G401.6 (cell line): ENCODE measurements around the gene THOC6.

Experiments used
- FAIRE-seq: peaks from 2 replicates; lab custom pipeline; 2012; peaks lifted over from hg19 to GRCh38; lab: Jason Lieb, UNC

Gene THOC6

DNA sequence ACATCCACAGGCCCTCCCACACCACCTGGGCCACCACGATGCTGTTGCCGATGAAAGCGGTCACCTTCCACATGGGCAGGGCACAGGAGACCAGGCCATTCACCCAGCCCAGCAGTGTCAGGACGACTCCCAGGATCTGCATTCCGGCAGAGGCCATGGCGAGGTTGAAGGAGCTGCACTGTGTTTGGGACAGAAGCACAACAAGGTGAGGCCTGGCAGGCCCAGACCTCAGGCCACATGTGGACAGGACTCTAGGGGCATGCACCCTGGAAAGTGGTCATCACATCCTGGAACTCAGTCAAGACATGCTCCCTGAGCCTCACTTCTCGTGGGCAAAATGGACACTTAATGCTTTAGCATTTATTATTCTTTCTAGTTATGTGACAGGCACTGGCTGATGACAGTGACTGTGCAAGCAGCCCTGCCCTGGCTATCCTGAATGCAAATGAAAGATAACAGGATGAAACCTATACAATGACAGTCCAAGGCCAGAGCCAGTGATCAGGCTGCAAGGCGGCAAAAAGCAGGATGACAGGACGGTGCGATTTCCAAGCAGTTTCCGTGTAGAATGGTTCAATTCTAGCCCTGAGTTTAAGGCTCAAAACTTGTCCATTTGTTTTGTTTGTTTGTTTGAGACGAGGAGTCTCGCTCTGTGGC lies 7.8 kb upstream of the THOC6 start:
- FAIRE-seq, result no peak

DNA sequence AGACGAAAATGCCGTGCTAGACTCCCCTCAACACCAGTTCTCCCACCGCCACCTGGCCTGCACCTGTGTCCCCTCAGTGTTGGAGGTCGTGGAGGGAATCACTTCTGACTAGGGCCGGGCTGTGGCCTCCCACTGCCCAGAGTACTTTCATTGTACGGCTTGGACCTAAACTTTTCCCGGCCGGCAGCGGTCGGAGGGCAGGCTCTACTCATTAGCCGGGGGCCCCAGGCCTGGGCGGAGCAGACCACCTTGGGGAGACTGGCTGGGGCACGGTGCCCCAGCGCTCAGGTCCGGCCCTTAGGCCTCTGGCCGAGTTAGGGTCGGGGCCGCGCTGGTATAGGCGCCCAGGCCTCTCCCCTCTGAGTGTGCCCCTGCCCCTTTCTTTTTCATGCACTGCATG lies 6.5 kb upstream of the THOC6 start:
- FAIRE-seq, result no peak

DNA sequence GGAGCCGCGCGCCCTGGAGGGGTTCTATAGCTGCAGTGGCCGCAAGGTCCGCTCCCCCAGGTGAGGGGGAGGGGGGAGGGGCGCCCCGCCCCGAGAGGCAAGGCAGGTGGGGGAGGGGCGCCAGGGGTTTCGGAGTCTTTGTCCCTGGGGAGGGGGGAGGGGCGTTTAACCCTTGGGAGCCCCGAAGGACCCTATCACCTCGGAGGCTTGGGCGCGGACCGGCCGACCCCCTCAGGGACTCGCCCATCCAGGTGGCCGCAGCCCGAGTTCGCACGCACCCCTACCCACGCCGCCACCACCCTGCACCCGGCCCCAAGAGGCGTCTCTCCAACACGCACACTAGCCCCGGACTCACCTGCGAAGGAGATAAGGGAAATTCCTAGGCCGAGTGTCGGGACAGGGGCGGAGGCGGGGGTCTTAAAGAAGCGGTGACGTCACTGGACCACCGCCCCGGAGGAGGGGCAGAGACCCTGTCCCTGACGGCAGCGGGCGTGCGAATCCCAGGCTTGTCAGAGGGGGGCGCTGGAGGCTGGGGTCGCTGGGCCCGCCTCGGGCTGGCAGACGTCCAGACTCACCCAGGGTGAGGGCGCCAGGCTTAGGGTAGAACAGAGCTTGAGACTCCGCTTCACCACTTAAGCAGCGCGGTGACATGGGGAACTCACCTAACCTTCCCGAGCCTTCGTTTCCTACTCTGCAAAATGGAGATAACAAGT lies 5.9 kb upstream of the THOC6 start, which contains the start of gene CLDN6:
Gene CLDN6, minus strand, starts transcription at position 390 of the 713 bp plus-strand sequence. CDS start 2,162 bp downstream, outside the sequence.
- no peak for FAIRE-seq

DNA sequence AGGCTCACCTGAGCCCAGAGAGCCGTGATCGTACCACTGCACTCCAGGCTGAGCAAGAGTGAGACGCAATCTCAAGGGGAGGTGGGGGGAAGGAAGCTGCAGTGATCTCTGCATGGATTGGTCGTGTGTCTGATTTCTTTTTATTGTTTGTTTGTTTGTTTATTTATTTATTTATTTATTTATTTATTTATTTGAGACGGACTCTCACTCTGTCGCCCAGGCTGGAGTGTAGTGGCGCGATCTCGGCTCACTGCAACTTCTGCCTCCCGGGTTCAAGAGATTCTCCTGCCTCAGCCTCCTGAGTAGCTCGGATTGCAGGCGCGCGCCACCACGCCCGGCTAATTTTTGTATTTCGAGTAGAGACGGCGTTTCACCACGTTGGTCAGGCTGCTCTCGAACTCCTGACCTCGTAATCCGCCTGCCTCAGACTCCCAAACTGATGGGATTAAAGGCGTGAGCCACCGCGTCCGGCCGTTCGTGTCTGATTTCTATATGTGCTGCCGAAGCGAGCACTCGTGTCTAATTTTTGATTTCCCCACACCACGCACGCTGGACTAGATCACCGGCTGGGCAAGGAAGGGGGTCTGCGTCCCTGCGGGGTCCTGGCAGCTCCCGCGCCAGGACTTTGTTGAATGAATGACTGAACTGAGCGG lies 4.1 kb upstream of the THOC6 start:
- FAIRE-seq, result no peak

DNA sequence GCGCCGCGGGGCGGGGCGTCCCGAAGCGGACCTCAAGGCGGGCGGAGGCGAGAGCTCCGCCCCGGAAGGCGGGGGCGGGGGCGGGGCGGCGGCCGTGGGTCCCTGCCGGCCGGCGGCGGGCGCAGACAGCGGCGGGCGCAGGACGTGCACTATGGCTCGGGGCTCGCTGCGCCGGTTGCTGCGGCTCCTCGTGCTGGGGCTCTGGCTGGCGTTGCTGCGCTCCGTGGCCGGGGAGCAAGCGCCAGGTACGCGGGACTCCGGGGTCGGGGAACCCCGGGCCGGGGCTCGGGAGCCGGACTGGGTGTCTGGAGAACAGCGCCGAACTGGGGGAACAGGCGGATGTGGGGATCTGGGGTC lies 3.6 kb upstream of the THOC6 start, which contains the start of gene TNFRSF12A:
Gene TNFRSF12A, plus strand, starts transcription at position 122 of the 357 bp plus-strand sequence. Its CDS starts 30 bp downstream, at position 152.
- FAIRE-seq, result no peak

DNA sequence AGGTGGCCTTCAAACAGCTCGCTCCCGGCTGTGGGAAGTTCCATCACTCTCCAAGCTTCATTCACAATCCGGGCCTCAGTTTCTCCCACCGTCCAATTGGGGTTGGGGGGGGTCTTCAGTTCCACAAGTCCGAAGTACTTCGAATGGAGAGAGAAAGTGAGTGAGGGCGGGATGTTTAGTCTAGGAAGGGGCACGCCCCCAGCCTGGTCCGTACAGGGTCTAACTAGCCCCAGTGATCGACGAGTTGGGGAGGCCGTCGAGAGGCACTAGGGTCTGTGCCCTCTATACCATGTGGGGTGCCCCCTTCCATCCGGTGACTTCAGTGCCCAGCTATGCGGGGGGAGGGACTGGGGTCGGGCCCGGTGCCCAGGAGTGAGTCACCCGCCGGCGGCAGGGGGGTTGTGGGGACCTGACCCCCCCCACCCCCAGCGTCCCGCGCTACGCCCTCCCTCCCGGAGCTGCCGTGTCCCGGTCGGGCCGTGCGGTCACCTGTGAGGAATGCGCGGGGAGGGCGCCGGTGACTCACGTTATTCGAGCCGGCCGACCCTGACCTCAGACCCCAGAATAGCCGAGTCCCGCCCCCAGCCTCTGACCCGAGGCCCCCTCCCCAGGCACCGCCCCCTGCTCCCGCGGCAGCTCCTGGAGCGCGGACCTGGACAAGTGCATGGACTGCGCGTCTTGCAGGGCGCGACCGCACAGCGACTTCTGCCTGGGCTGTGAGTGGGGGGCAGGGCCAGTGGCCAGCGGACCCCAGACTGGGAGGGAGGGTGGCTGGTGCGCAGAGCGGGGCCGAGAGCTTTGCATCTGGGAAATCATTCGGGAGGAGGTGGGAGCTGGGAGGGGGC lies 3.0 kb upstream of the THOC6 start:
- no peak for FAIRE-seq

DNA sequence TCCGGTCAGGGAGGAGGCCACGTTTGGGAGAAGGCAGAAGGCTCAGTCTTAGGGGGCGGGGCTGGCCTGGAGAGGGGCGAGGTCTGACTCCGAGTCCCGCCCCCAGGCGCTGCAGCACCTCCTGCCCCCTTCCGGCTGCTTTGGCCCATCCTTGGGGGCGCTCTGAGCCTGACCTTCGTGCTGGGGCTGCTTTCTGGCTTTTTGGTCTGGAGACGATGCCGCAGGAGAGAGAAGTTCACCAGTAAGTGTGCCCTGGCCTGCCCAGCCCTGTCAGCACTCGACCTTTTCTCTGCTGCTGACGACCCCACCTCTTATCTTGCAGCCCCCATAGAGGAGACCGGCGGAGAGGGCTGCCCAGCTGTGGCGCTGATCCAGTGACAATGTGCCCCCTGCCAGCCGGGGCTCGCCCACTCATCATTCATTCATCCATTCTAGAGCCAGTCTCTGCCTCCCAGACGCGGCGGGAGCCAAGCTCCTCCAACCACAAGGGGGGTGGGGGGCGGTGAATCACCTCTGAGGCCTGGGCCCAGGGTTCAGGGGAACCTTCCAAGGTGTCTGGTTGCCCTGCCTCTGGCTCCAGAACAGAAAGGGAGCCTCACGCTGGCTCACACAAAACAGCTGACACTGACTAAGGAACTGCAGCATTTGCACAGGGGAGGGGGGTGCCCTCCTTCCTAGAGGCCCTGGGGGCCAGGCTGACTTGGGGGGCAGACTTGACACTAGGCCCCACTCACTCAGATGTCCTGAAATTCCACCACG lies 2.2 kb upstream of the THOC6 start:
- FAIRE-seq, result peak; percentile 94

DNA sequence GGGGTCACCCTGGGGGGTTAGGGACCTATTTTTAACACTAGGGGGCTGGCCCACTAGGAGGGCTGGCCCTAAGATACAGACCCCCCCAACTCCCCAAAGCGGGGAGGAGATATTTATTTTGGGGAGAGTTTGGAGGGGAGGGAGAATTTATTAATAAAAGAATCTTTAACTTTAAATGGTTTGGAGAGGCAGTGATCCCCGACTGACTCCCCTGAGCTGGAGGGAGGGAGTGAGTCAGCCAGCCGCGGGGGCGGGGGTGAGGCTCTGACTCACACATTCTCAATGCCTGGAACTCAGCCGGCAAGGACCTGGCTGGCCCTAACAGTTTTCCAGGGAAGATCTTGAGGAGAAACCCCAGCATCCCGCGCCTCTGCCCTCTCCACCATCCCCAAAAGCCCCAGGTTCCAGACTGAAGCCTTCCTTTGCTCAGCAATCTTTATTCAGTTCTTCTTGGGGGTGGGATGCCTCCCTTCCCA lies 1.6 kb upstream of the THOC6 start:
- peak; percentile 96 for FAIRE-seq

DNA sequence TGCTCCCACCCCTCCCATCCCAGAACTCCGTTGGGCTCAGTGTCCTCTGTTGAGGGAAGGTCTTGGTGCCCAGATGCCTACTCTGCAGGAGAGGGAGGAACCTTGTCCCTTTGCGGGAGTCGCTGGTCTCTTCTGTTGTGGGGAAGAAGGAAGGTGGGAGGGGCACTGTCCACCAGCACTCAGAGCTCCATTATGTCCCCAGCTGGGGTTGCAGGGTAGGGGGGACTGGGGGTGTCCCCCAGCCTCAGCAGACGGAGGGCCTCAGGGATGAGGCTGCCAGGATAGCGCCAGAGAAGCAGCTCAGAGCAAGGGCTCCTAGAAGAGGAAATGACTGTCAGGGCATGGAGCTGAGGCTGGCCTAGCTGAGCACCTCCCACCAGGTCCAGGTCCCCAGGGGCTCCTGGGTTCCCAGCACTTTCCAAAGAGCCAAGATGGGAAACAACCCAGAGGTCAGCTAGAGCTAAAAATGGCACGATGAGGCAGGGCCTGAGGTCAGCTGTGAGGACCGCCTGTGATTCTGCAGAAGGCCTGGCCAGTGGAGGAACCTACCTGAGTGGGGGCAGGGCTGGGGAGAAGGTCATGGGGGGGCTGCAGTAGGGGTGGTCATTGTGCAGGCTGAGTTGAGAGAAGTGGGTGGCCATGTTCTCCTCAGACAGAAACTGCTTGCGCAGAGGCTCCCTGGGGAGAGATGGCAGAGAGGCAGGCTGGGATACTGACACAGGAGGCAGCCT lies 986 bp upstream of the THOC6 start:
- no peak for FAIRE-seq

DNA sequence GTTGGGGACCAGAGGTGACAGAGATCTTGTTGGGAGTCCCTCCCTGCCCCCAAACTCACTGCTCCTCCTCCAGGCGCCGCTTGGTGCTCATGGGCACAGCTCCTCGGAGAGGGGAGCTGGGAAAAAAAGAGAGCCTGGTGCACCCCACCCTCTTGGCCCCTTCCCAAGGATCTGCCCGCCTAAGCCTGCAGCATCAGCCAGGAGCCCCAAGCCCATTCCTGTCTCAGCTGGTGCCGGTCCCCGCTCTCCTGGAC lies 493 bp upstream of the THOC6 start:
- no peak for FAIRE-seq

DNA sequence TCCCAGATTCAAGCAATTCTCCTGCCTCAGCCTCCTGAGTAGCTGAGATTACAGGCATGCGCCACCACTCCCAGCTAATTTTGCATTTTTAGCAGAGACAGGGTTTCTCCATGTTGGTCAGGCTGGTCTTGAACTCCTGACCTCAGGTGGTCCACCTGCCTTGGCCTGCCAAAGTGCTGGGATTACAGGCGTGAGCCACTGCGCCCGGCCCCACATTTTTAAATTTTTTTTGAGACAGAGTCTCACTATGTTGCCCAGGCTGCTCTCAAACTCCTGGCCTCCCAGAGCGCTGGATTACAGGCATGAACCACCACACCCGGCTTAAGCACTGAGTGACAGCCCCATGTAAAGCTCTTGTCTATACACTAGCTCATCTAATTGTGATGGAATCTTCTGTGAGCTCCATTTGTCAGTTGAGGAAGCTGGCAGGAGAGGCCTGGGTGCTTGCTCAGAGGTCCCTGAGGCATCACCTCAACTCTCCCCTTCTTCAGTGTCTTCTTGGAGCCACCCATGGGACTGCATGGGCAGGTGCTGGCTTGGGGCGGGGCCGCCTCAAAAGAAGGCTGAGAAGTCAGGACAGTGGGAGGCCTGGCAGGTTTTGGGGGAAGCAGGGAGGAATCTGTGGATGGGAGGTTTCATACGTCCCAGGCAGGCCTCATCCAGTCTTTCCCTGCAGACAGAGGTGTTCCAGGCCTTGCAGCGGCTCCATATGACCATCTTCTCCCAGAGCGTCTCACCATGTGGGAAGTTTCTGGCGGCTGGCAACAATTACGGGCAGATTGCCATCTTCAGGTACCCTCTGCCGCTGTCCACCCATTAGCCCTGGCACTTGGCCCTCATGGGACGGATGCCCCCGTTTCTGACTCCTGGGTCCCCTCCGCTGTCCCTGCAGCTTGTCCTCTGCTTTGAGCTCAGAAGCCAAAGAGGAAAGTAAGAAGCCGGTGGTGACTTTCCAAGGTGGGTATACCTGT lies 1.5 kb downstream of the THOC6 start:
- FAIRE-seq, result no peak

DNA sequence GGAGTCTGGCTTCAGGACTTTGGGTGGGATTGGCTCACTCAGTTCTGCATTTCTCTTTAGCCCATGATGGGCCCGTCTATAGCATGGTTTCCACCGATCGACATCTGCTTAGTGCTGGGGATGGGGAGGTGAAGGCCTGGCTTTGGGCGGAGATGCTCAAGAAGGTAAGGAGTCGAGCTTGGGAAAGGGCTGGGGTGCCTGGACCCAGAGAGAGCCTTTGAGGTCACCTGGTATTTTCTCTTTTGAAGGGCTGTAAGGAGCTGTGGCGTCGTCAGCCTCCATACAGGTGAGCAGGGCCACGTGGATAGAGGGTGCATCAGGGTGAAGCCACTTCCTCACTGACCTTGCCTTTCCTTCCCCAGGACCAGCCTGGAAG lies 2.2 kb downstream of the THOC6 start:
- no peak for FAIRE-seq

DNA sequence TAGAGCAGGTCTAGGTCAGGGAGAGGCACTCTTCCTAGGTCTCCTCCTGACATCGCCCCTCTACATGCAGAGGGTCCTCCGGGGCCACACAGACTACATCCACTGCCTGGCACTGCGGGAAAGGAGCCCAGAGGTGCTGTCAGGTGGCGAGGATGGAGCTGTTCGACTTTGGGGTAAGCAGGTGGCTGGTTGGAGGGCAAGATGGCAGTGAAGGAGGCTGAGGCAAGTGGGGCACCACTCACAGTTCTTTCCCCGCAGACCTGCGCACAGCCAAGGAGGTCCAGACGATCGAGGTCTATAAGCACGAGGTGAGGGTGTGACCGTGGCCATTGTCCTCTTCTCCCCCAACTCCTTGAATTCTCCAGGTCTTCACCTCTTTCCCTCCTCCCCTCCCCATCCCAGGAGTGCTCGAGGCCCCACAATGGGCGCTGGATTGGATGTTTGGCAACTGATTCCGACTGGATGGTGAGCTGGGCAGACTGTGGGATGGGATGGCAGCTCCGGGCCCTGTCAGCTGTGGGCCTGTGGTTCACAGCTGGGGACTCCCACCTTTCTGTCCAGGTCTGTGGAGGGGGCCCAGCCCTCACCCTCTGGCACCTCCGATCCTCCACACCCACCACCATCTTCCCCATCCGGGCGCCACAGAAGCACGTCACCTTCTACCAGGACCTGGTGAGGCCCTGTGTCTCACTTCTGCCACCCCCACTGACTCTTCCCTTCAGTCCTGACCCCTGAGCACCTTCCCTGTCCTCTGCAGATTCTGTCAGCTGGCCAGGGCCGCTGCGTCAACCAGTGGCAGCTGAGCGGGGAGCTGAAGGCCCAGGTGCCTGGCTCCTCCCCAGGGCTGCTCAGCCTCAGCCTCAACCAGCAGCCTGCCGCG lies 3.0 kb downstream of the THOC6 start:
- FAIRE-seq, result no peak

DNA sequence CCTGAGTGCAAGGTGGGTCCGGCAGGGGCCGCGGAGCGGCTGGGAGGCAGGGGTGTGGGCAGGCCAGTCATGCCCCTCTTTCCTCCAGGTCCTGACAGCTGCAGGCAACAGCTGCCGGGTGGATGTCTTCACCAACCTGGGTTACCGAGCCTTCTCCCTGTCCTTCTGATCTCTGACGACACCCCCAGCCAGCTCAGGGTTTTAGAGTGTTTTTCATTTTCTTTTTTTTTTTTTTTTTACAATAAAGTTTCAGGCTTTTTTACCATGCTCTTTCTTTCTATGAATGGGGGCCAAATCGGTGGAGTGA lies 3.6 kb downstream of the THOC6 start:
- FAIRE-seq, result no peak

DNA sequence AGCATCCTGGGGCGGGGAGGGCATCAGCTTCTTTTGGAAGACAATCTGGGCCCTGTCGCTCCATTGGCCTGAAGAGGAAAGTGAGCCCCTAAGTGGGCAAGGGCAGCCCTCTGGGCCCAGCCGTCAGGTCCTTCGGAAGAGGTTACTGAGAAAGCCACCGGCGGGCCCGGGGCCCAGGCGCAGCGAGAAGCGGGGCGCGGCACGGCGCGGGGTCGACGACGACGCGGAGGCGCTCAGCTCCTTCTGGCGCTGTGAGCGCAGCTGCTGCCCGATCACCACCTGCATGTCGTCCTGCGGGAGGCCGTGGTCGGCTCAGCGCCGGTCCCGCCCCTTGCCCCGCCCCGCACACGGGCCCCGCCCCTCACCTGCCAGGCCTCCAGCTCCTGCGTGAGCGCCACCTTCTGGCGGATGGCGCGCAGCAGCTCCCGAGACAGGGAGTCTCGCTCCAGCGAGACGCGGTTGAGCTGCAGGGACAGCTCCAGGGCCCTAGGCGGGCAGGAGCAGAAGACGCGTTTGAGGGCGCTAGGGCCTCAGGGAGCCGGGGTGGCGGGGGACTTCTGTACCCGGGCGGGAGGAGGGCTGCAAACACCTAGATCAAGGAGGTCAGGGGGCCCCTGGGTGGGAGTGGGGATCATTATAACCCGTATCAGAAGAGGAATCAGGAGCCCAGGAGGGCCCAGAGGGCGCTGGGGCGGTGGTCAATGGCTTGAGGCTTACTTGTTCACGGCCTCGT lies 4.3 kb downstream of the THOC6 start:
- no peak for FAIRE-seq

DNA sequence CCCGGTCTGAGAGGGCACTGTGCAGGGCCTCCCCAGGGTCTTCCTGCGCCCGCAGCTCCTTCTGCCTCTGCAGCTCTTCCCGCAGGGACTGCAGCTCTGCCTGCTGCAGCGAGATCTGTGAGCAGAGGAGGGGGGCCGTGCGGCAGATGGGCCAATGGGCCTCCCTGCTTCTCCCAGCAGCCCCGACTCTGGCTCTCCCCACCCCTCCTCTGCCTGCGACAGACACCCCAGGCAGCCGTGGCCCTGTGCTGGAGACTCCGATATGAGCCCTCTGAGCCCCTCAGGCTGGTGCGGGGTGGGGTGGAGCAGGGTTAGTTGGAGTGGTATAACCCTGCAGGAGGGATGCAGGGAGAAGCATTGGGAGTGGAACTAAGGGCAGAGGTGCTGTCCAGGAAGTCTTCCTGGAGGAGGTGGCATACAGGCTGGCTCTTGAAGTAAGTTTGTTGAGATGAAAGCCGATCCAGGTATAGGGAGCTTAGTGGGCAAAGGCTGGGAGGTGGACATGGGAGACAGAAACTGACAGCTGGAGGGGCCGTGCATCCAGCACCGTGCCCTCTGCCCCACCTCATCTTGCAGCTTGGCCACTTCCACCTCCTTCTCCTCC lies 5.0 kb downstream of the THOC6 start:
- FAIRE-seq, result no peak

DNA sequence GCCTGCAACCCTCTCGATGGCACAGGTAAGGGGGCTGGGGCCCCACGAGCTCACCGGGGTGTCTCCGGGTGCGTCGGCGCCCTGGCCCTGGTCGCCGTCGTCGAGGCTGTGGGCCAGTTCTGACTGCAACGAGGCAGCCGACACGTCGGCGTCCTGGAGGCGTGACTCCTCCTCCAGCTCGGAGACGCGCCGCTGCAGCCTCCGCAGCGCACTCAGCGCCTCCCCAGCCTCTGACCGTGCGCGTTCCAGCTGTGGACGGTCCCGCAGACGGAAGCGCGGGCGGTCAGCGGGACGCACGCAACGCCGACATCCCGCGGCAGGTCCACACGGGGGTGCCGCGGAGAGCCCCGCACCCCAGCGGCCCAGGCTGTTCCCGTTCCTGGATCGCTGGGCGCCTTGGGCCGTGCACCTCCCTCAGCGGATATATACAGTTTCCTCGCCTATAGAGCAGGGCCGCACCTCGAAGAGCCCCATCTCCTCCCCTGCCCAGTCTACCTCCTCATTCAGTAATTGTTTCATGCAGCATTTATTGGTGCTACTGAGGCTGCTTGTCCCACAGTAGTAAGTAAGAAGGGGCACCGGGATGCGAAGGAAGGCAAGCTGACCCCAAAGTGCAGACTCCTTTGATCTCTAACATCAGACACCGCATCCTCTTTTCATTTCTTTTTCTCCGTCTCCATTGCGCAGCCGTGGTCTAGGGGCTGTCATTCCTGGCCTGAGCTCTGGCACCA lies 5.8 kb downstream of the THOC6 start:
- FAIRE-seq, result no peak
